Fibroblast of pulmonary artery (primary cell): ENCODE results near the gene NFATC1.
A peak's percentile ranks its signal among the peaks of the same experiment; 100 is the strongest.

ENCODE experiments used
- DNase-seq: peaks from one replicate; pipeline ENCODE4 v3.0.0-alpha.2; 2010; ENCODE audit warnings: low read depth
- H3K4me3 ChIP-seq: replicated peaks from 2 replicates; pipeline ENCODE4 v1.5.1; 2011; ENCODE audit warnings: low read depth, mild to moderate bottlenecking, control low read depth, low read length, moderate library complexity
- CTCF ChIP-seq: IDR thresholded peaks from 2 replicates; pipeline ENCODE4 v1.5.1; 2011; ENCODE audit warnings: mild to moderate bottlenecking, control low read depth, low read length, inconsistent platforms; ENCODE audit errors: missing control alignments

NFATC1 gene

GRCh38 chr18:79401494-79402208, 5.9 kb downstream of the NFATC1 start:
- H3K4me3 ChIP-seq, result no peak overlapping the region
- DNase-seq, result no peak
- TF ChIP-seq CTCF, result no peak

- TF ChIP-seq CTCF, result no peak
- no peak overlapping the region for H3K4me3 ChIP-seq
- DNase-seq, result no peak
These were observed 6.5 kb downstream of the NFATC1 start for GRCh38 chr18:79402209-79402576.

- peak; percentile 47 for DNase-seq
- H3K4me3 ChIP-seq, result no peak overlapping the region
- TF ChIP-seq CTCF, result no peak
These were observed 7.4 kb downstream of the NFATC1 start for GRCh38 chr18:79402977-79403722.

GRCh38 chr18:79403723-79404566, 8.2 kb downstream of the NFATC1 start:
- no peak overlapping the region for H3K4me3 ChIP-seq
- DNase-seq, result no peak
- TF ChIP-seq CTCF, result no peak

GRCh38 chr18:79404567-79404910, 8.8 kb downstream of the NFATC1 start:
- no peak for TF ChIP-seq CTCF
- H3K4me3 ChIP-seq, result no peak overlapping the region
- no peak for DNase-seq

- no peak overlapping the region for H3K4me3 ChIP-seq
- DNase-seq, result no peak
- no peak for TF ChIP-seq CTCF
These were observed 9.5 kb downstream of the NFATC1 start for GRCh38 chr18:79405019-79405780.
